Measurements from ENCODE around the gene FARP1. TPM values are rescaled to one million over a fixed set of nuclear protein-coding genes. Genes with fewer than 3 reads are reported as not detected.

Gene FARP1
- total and polyA plus RNA-seq, 2 of the 13 experiments (the other 11 are each of a cell fraction or from before 2014, with no cell fraction given) = 70.6 to 126 TPM

DNA sequence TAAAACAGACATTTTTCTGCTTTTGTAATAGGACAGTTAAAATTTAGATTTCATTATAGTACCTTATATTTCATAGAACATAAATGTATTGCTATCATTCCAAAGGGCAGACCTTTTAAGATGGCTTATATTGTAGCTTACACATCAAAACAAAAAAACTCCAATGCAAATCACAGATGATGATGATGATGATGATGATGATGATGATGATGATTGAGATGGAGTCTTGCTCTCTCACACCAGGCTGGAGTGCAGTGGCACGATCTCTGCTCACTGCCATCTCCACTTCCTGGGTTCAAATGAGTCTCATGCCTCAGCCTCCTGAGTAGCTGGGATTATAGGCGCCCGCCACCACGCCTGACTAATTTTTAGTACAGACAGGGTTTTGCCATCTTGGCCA is 224.1 kb downstream of the FARP1 start:
- in situ Hi-C loops (cut with HindIII; ENCODE audit: extremely low pct_ligation_motif_present, low pct_unique_long_range_greater_than_20kb) = no loop called here
- BruUV-seq (replicated peaks) = no TSS peak
- H2AFZ ChIP-seq (ENCODE audit: low read length) = no peak overlapping the region
- H3K4me1 ChIP-seq (ENCODE audit: insufficient read depth, low read length) = no peaks in the 10 kb centered on the region
- TF ChIP-seq CREB1 (IDR thresholded peaks at IDR 0.05) (peak; percentile 77), CREB1 (CRISPR knock-in tag; IDR thresholded peaks at IDR 0.05) (no peak), CEBPB (IDR thresholded peaks at IDR 0.05; ENCODE audit: borderline replicate concordance, low read depth, low read length) (no peak), ZNF501 (CRISPR knock-in tag; IDR thresholded peaks at IDR 0.05) (no peak), YEATS2 (CRISPR knock-in tag; IDR thresholded peaks at IDR 0.05; ENCODE audit: borderline replicate concordance) (no peak), DPF2 (CRISPR knock-in tag; IDR thresholded peaks at IDR 0.05; ENCODE audit: borderline replicate concordance, low read depth) (no peak)
- H3K9ac ChIP-seq (ENCODE audit: insufficient read depth, low read depth, low read length) = no peak overlapping the region
- POLR2A ChIA-PET = no interaction called here
- CTCF ChIA-PET (ENCODE audit: low intra/inter-chr PET ratio, low total read pairs) = no interaction called here
- no peak overlapping the region for H3K4me3 ChIP-seq (replicated peaks in 1 of 3; ENCODE audit: insufficient read depth in 1 of 3, low read depth in 2 of 3, low read length in 3 of 3)
- H3K36me3 ChIP-seq (replicated peaks in 1 of 2; ENCODE audit: control insufficient read depth in 1 of 2, insufficient read depth in 2 of 2, low read length in 2 of 2) = peaks cover 16 to 60% of the 10 kb centered on the region in 2 experiments
- 100% methylated on average over 4 of the region's 4 CpGs for WGBS (ENCODE audit: low lambda C conversion rate)
- H3K27ac ChIP-seq (ENCODE audit: extremely low read length, insufficient read depth, low read length) = no peak overlapping the region
- no peaks in the 10 kb centered on the region for H3K27me3 ChIP-seq (ENCODE audit: control insufficient read depth in 1 of 2, insufficient read depth in 2 of 2, low read length in 2 of 2)
- DNase-seq (ENCODE audit: low spot score) (no peak), ATAC-seq (no peak), FAIRE-seq (no peak)
- peaks cover 23% of the 10 kb centered on the region for H3K79me2 ChIP-seq (ENCODE audit: insufficient read depth, low read length)
- no peak overlapping the region for H3K4me2 ChIP-seq (ENCODE audit: low read depth, low read length)
- H4K20me1 ChIP-seq (ENCODE audit: insufficient read depth, low read length) = peaks cover 61% of the 10 kb centered on the region
- intact Hi-C loops (cut with micrococcal nuclease; ENCODE audit: unreplicated experiment) = no loop called here
- no peaks in the 10 kb centered on the region for H3K9me3 ChIP-seq (ENCODE audit: low read length)

DNA sequence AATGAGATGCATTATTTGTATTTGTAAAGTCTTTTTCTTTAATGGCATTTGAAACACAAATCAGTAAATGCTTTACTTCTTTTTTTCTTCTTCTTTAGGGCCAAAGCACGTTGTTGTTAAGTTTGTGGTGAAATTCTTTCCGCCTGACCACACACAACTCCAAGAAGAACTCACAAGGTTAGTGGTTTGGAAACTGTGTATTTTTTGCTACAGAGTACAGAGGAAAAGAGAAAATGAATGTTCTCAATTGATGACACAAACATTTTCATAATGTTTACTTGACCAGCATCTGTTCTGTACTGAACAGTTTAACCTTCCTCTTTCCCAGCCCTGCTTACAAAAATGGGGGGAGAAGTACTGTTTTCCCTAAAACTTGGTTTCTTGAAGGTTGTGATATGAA is 225.1 kb downstream of the FARP1 start:
- intact Hi-C loops (cut with micrococcal nuclease; ENCODE audit: unreplicated experiment) = no loop called here
- TF ChIP-seq GTF2F1 (IDR thresholded peaks at IDR 0.05; ENCODE audit: low read length) = no peak
- TF ChIP-seq, protein P1, sequence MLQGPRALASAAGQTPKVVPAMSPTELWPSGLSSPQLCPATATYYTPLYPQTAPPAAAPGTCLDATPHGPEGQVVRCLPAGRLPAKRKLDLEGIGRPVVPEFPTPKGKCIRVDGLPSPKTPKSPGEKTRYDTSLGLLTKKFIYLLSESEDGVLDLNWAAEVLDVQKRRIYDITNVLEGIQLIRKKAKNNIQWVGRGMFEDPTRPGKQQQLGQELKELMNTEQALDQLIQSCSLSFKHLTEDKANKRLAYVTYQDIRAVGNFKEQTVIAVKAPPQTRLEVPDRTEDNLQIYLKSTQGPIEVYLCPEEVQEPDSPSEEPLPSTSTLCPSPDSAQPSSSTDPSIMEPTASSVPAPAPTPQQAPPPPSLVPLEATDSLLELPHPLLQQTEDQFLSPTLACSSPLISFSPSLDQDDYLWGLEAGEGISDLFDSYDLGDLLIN (CRISPR knock-in tag; IDR thresholded peaks at IDR 0.05; ENCODE audit: borderline replicate concordance) = no peak
- TF ChIP-seq RXRA (CRISPR knock-in tag; IDR thresholded peaks at IDR 0.05) = no peak
- TF ChIP-seq, protein P2, sequence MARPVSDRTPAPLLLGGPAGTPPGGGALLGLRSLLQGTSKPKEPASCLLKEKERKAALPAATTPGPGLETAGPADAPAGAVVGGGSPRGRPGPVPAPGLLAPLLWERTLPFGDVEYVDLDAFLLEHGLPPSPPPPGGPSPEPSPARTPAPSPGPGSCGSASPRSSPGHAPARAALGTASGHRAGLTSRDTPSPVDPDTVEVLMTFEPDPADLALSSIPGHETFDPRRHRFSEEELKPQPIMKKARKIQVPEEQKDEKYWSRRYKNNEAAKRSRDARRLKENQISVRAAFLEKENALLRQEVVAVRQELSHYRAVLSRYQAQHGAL (CRISPR knock-in tag; IDR thresholded peaks at IDR 0.05; ENCODE audit: not compliant biosample characterization) = no peak
- TF ChIP-seq ZMYM3 (CRISPR knock-in tag; IDR thresholded peaks at IDR 0.05) = no peak
- TF ChIP-seq, protein P3, sequence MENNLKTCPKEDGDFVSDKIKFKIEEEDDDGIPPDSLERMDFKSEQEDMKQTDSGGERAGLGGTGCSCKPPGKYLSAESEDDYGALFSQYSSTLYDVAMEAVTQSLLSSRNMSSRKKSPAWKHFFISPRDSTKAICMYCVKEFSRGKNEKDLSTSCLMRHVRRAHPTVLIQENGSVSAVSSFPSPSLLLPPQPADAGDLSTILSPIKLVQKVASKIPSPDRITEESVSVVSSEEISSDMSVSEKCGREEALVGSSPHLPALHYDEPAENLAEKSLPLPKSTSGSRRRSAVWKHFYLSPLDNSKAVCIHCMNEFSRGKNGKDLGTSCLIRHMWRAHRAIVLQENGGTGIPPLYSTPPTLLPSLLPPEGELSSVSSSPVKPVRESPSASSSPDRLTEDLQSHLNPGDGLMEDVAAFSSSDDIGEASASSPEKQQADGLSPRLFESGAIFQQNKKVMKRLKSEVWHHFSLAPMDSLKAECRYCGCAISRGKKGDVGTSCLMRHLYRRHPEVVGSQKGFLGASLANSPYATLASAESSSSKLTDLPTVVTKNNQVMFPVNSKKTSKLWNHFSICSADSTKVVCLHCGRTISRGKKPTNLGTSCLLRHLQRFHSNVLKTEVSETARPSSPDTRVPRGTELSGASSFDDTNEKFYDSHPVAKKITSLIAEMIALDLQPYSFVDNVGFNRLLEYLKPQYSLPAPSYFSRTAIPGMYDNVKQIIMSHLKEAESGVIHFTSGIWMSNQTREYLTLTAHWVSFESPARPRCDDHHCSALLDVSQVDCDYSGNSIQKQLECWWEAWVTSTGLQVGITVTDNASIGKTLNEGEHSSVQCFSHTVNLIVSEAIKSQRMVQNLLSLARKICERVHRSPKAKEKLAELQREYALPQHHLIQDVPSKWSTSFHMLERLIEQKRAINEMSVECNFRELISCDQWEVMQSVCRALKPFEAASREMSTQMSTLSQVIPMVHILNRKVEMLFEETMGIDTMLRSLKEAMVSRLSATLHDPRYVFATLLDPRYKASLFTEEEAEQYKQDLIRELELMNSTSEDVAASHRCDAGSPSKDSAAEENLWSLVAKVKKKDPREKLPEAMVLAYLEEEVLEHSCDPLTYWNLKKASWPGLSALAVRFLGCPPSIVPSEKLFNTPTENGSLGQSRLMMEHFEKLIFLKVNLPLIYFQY (CRISPR knock-in tag; IDR thresholded peaks at IDR 0.05; ENCODE audit: borderline replicate concordance) = no peak
- no peak for TF ChIP-seq RFX1 (IDR thresholded peaks at IDR 0.05)
- TF ChIP-seq CREM (IDR thresholded peaks at IDR 0.05) = no peak
- no peak for TF ChIP-seq CREM (CRISPR knock-in tag; IDR thresholded peaks at IDR 0.05)

More for the DNA sequence above, 225.1 kb downstream of the FARP1 start:
- H2AFZ ChIP-seq (ENCODE audit: low read length) = no peak overlapping the region
- no TSS peak for BruUV-seq (replicated peaks)
- H3K4me2 ChIP-seq (ENCODE audit: low read depth, low read length) = no peak overlapping the region
- no peak overlapping the region for H3K9ac ChIP-seq (ENCODE audit: insufficient read depth, low read depth, low read length)
- no peaks in the 10 kb centered on the region for H3K27me3 ChIP-seq (ENCODE audit: control insufficient read depth in 1 of 2, insufficient read depth in 2 of 2, low read length in 2 of 2)
- peaks cover 18% of the 10 kb centered on the region for H3K79me2 ChIP-seq (ENCODE audit: insufficient read depth, low read length)
- ATAC-seq = no peak
- no peaks in the 10 kb centered on the region for H3K4me1 ChIP-seq (ENCODE audit: insufficient read depth, low read length)
- no peak overlapping the region for H3K27ac ChIP-seq (ENCODE audit: extremely low read length, insufficient read depth, low read length)
- no peaks in the 10 kb centered on the region for H3K9me3 ChIP-seq (ENCODE audit: low read length)
- CTCF ChIA-PET (ENCODE audit: low intra/inter-chr PET ratio, low total read pairs) = no interaction called here
- WGBS (ENCODE audit: low lambda C conversion rate) = 92% methylated on average over 2 of the region's 2 CpGs
- no peak for DNase-seq (ENCODE audit: low spot score)
- in situ Hi-C loops (cut with HindIII; ENCODE audit: extremely low pct_ligation_motif_present, low pct_unique_long_range_greater_than_20kb) = no loop called here
- H4K20me1 ChIP-seq (ENCODE audit: insufficient read depth, low read length) = peaks cover 50% of the 10 kb centered on the region
- POLR2A ChIA-PET = no interaction called here
- H3K4me3 ChIP-seq (replicated peaks in 1 of 3; ENCODE audit: insufficient read depth in 1 of 3, low read depth in 2 of 3, low read length in 3 of 3) = no peak overlapping the region
- H3K36me3 ChIP-seq (replicated peaks in 1 of 2; ENCODE audit: control insufficient read depth in 1 of 2, insufficient read depth in 2 of 2, low read length in 2 of 2) = peaks cover 16 to 59% of the 10 kb centered on the region in 2 experiments
- FAIRE-seq = no peak

Data from HepG2 (cell line).